Mesothelial cell of epicardium (in vitro differentiated cells): Measurements from ENCODE around the gene LYPD8. TPM values are rescaled to one million over a fixed set of nuclear protein-coding genes. Genes with fewer than 3 reads are reported as not detected.

ENCODE experiments used
- DNase-seq, 2 experiments: peaks; one replicate each; pipeline ENCODE4 v3.0.0; 2021; ENCODE audit warnings: low spot score in 2 of 2; ENCODE audit not compliant: unreplicated experiment in 2 of 2
- H3K27ac Mint-ChIP-seq: 2 replicates; pipeline ENCODE4 v1.8.0; 2021; ENCODE audit warnings: mixed read lengths
- H3K27me3 Mint-ChIP-seq: 2 replicates; pipeline ENCODE4 v1.8.0; 2021; ENCODE audit warnings: low read depth, mixed read lengths
- H3K36me3 Mint-ChIP-seq: 2 replicates; pipeline ENCODE4 v1.8.0; 2021; ENCODE audit warnings: mixed read lengths
- H3K4me1 Mint-ChIP-seq: 2 replicates; pipeline ENCODE4 v1.8.0; 2021; ENCODE audit warnings: mixed read lengths
- H3K4me3 Mint-ChIP-seq: 2 replicates; pipeline ENCODE4 v1.8.0; 2021; ENCODE audit warnings: mild to moderate bottlenecking, moderate library complexity, mixed read lengths
- H3K9me3 Mint-ChIP-seq: 2 replicates; pipeline ENCODE4 v1.8.0; 2021; ENCODE audit warnings: mixed read lengths
- CTCF ChIP-seq: fragments of 200-600 bp; sonication (generic); IDR thresholded peaks from one replicate; pipeline ENCODE4 v1.5.0; 2021; ENCODE audit warnings: antibody characterized with exemption; ENCODE audit not compliant: unreplicated experiment
- total RNA-seq: library from RNA; stranded (reverse); gene quantifications from 3 replicates; pipeline ENCODE4 v1.2.1, GENCODE V29; 2021

LYPD8 gene
- total RNA-seq, 1 donor from 2014 or later = not detected

- H3K4me1 Mint-ChIP-seq = no peaks in the 10 kb centered on the region
- H3K4me3 Mint-ChIP-seq = no peak overlapping the region
- DNase-seq = no peak
- no peaks in the 10 kb centered on the region for H3K27me3 Mint-ChIP-seq
- peaks cover 3% of the 10 kb centered on the region for H3K36me3 Mint-ChIP-seq
- H3K27ac Mint-ChIP-seq = no peak overlapping the region
- H3K9me3 Mint-ChIP-seq = peaks cover 70% of the 10 kb centered on the region
- TF ChIP-seq CTCF = no peak
These were observed 18.6 kb downstream of the LYPD8 start for GRCh38 chr1:248736977-248737376.

GRCh38 chr1:248733566-248733965 lies 22.0 kb downstream of the LYPD8 start:
- DNase-seq = no peak

GRCh38 chr1:248730507-248731335 lies 24.8 kb downstream of the LYPD8 start:
- Mint-ChIP-seq H3K4me3 (no peak overlapping the region), H3K4me1 (no peaks in the 10 kb centered on the region), H3K27ac (no peak overlapping the region), H3K9me3 (peaks cover 72% of the 10 kb centered on the region), H3K36me3 (no peaks in the 10 kb centered on the region), H3K27me3 (no peaks in the 10 kb centered on the region)
- no peak for TF ChIP-seq CTCF
- no peak for DNase-seq

More at GRCh38 chr1:248733566-248733965, 22.0 kb downstream of the LYPD8 start:
- peaks cover 76% of the 10 kb centered on the region for H3K9me3 Mint-ChIP-seq
- TF ChIP-seq CTCF = no peak
- no peaks in the 10 kb centered on the region for H3K4me1 Mint-ChIP-seq
- no peaks in the 10 kb centered on the region for H3K27me3 Mint-ChIP-seq
- H3K4me3 Mint-ChIP-seq = no peak overlapping the region
- H3K27ac Mint-ChIP-seq = no peak overlapping the region
- H3K36me3 Mint-ChIP-seq = no peaks in the 10 kb centered on the region

- no peaks in the 10 kb centered on the region for H3K4me1 Mint-ChIP-seq
- peaks cover 68% of the 10 kb centered on the region for H3K9me3 Mint-ChIP-seq
- H3K27me3 Mint-ChIP-seq = no peaks in the 10 kb centered on the region
- DNase-seq = no peak
- no peak overlapping the region for H3K27ac Mint-ChIP-seq
- no peak for TF ChIP-seq CTCF
- peaks cover 2% of the 10 kb centered on the region for H3K36me3 Mint-ChIP-seq
- no peak overlapping the region for H3K4me3 Mint-ChIP-seq
These were observed 41.3 kb downstream of the LYPD8 start for GRCh38 chr1:248714248-248714647.

- Mint-ChIP-seq H3K27me3 (no peaks in the 10 kb centered on the region), H3K9me3 (peaks cover 62% of the 10 kb centered on the region), H3K27ac (no peak overlapping the region), H3K4me3 (no peak overlapping the region), H3K36me3 (no peaks in the 10 kb centered on the region), H3K4me1 (no peaks in the 10 kb centered on the region)
- DNase-seq = no peak
- no peak for TF ChIP-seq CTCF
These were observed 45.2 kb downstream of the LYPD8 start for GRCh38 chr1:248710305-248710900.
